IPS DF 4.7 (cell line): Measurements from ENCODE around the gene SSU72.
"Not testable (repeated sequence)": the region's sequence is repeated elsewhere in the genome, so short reads cannot be mapped to it uniquely, and the experiment has no call there.

Source experiments
- DNase-seq: peaks from one replicate; pipeline ENCODE4 v3.0.0-alpha.2; 2013; ENCODE audit warnings: low spot score; ENCODE audit errors: extremely low read depth

SSU72 gene

GRCh38 chr1:1596493-1597274 lies 22.0 kb upstream of the SSU72 start:
- DNase-seq: no peak

- not testable (repeated sequence) for DNase-seq
Measured at GRCh38 chr1:1595341-1595740, 20.7 kb upstream of the SSU72 start.

GRCh38 chr1:1594602-1595260 lies 20.1 kb upstream of the SSU72 start:
- DNase-seq: no peak

GRCh38 chr1:1593834-1594601 lies 19.4 kb upstream of the SSU72 start:
- no peak for DNase-seq

GRCh38 chr1:1591452-1591851 lies 16.8 kb upstream of the SSU72 start:
- DNase-seq: no peak

GRCh38 chr1:1583347-1584010 lies 8.8 kb upstream of the SSU72 start:
- DNase-seq: no peak

GRCh38 chr1:1582585-1583346 lies 8.1 kb upstream of the SSU72 start:
- DNase-seq: no peak

GRCh38 chr1:1578371-1578940 lies 3.8 kb upstream of the SSU72 start:
- no peak for DNase-seq

GRCh38 chr1:1577367-1578011 lies 2.8 kb upstream of the SSU72 start:
- no peak for DNase-seq

GRCh38 chr1:1573843-1574720 lies 581 bp downstream of the SSU72 start:
- DNase-seq: no peak

GRCh38 chr1:1569341-1569740 lies 5.3 kb downstream of the SSU72 start:
- DNase-seq: no peak

- DNase-seq: no peak
Measured at GRCh38 chr1:1567891-1568291, 6.8 kb downstream of the SSU72 start.

- no peak for DNase-seq
Measured at GRCh38 chr1:1567152-1567875, 7.3 kb downstream of the SSU72 start.

- DNase-seq: no peak
Measured at GRCh38 chr1:1565340-1565739, 9.3 kb downstream of the SSU72 start.

GRCh38 chr1:1564268-1564667 lies 10.4 kb downstream of the SSU72 start:
- DNase-seq: no peak

GRCh38 chr1:1563688-1564087 lies 11.0 kb downstream of the SSU72 start:
- DNase-seq: no peak

- no peak for DNase-seq
Measured at GRCh38 chr1:1562556-1563195, 12.0 kb downstream of the SSU72 start.
